Measurements from ENCODE around the gene GPS1.

DNA sequence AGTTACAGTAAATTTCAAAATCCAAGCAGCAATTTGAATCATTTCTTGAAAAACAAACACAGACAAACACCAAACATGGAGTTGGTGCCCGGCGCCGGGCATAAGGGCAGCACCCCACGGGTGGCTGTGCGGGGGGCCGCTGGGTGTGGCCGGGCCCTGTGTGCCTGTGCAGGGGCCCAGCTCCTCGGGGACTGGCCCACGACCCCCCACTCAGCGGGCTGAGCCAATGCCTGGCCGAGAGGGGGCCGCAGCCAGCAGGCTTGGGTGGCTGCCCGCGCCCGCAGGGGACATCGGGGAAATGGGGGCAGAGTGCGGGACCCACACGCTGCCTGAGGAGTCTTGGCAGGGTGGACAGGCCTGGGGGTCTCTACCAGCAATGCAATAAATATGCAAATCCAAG lies 26.7 kb downstream of the GPS1 start:
- TF ChIP-seq, protein P1, sequence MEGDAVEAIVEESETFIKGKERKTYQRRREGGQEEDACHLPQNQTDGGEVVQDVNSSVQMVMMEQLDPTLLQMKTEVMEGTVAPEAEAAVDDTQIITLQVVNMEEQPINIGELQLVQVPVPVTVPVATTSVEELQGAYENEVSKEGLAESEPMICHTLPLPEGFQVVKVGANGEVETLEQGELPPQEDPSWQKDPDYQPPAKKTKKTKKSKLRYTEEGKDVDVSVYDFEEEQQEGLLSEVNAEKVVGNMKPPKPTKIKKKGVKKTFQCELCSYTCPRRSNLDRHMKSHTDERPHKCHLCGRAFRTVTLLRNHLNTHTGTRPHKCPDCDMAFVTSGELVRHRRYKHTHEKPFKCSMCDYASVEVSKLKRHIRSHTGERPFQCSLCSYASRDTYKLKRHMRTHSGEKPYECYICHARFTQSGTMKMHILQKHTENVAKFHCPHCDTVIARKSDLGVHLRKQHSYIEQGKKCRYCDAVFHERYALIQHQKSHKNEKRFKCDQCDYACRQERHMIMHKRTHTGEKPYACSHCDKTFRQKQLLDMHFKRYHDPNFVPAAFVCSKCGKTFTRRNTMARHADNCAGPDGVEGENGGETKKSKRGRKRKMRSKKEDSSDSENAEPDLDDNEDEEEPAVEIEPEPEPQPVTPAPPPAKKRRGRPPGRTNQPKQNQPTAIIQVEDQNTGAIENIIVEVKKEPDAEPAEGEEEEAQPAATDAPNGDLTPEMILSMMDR (IDR thresholded peaks at IDR 0.05) = no peak
- TF ChIP-seq POLR2A (IDR thresholded peaks at IDR 0.05) = no peak

Measured in uterus (tissue), 2 donors.